Transverse colon (tissue), 4 donors: ENCODE data around the gene TOR1A. TPM values are rescaled to one million over a fixed set of nuclear protein-coding genes. Genes with fewer than 3 reads are reported as not detected.

Experiments used
- DNase-seq: peaks from one replicate; pipeline ENCODE4 v3.0.0-alpha.2; 2019
- H3K27ac ChIP-seq, 4 donors: fragments of 200-600 bp; sonication (generic); 2 replicates each; pipeline ENCODE4 v1.5.1; 2016 to 2018; ENCODE audit warnings: inconsistent platforms in 4 of 4
- H3K27me3 ChIP-seq: fragments of 200-600 bp; sonication (generic); 2 replicates; pipeline ENCODE4 v1.5.1; 2017; ENCODE audit warnings: inconsistent platforms
- H3K36me3 ChIP-seq, 4 donors: fragments of 200-600 bp; sonication (generic); 2 replicates each; pipeline ENCODE4 v1.5.1; 2017 to 2019; ENCODE audit warnings: inconsistent platforms in 4 of 4
- H3K4me1 ChIP-seq, 4 donors: fragments of 200-600 bp; sonication (generic); 2 replicates each; pipeline ENCODE4 v1.5.1; 2017 to 2020; ENCODE audit warnings: inconsistent platforms in 4 of 4
- H3K4me3 ChIP-seq, 4 donors: fragments of 200-600 bp; sonication (generic); 1 replicate in 1 of 4; 2 replicates in 3 of 4; pipeline versions ENCODE4 v1.5.1 to v1.6.1; 2017 to 2019; ENCODE audit warnings: inconsistent platforms in 4 of 4
- H3K9me3 ChIP-seq, 2 donors: fragments of 200-600 bp; sonication (generic); 2 replicates each; pipeline ENCODE4 v1.5.1; 2017 to 2019; ENCODE audit warnings: inconsistent platforms in 2 of 2
- EP300 ChIP-seq: sonication (generic); formaldehyde crosslinking; IDR thresholded peaks from one replicate; pipeline ENCODE4 v1.6.1; 2017; ENCODE audit warnings: antibody characterized with exemption, low read depth
- POLR2A ChIP-seq: fragments of 450-650 bp; IDR thresholded peaks from one replicate; pipeline ENCODE4 v1.6.1; 2016; ENCODE audit warnings: antibody characterized with exemption, mild to moderate bottlenecking, moderate library complexity
- POLR2AphosphoS5 ChIP-seq, 3 donors: sonication (generic); formaldehyde crosslinking; IDR thresholded peaks; one replicate each; pipeline ENCODE4 v1.6.1; 2016; ENCODE audit warnings: antibody characterized with exemption in 3 of 3
- WGBS, 2 donors: methylation state at CpG; one replicate each; pipeline ENCODE4 v1.1.5; 2018; ENCODE audit warnings: low coverage in 1 of 2; 5-methylcytosine and 5-hydroxymethylcytosine counted together
- in situ Hi-C, 4 donors: fragments of 200-750 bp; cut with MboI; loops; one replicate each; pipeline versions ENCODE4 v1.15.0 to v1.15.1; 2017; ENCODE audit warnings: low sequenced_read_pairs in 3 of 4, low pct_ligation_motif_present in 1 of 4, low pct_unique_long_range_greater_than_20kb in 1 of 4
- intact Hi-C: fragments of 100-400 bp; cut with DNase I; formaldehyde crosslinking; loops from one replicate; pipeline ENCODE4 v1.15.1; 2023; ENCODE audit warnings: low total_unique reads
- total RNA-seq, 4 donors: library from RNA; depleted of rRNA; stranded (reverse); fragments of >200 nt; gene quantifications; one replicate each; pipeline ENCODE4 v1.1.0, GENCODE V29; 2016
- TF ChIP-seq, protein P1 (sequence below), 5 experiments: fragments of 200-600 bp in 3 of 5; fragments of 450-650 bp in 2 of 5; sonication (generic) in 3 of 5; IDR thresholded peaks; 1 replicate in 2 of 5; 2 replicates in 3 of 5; pipeline ENCODE4 v1.5.1; 2016 to 2017; ENCODE audit warnings: antibody characterized with exemption in 5 of 5, inconsistent platforms in 3 of 5, mild to moderate bottlenecking in 2 of 5, moderate library complexity in 1 of 5

Gene TOR1A
- total RNA-seq, 4 donors from 2014 or later = 6.2 to 47.0 (median 40.0) TPM

DNA sequence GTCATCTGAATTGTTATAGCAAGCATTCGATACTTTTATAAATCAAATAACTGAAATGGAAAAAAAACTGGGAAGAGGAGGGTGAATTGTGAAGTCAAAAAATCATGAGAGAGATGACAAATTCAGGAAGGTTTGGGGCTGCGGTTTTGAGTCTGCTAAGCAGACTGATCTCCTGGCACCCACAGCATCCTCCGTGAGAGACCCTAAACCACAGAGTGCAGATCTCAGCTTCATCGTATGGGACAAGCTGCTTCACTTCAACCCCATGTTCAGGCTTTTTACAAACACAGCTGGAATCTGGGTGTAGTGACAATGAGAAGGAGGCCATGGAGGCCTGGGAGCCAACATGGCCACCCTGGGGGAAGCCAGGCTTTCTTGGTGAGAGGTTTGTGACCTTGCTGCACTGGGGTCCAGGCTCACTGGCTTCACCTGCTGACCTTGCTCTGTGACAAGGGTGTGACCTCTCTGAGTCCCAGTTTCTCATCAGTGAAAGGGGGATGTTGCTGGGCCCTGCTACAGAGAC, 30.7 kb upstream of the TOR1A start:
- TF ChIP-seq POLR2AphosphoS5 (IDR thresholded peaks at IDR 0.05) (no peak), EP300 (no peak), POLR2A (no peak)
- TF ChIP-seq, protein P1, sequence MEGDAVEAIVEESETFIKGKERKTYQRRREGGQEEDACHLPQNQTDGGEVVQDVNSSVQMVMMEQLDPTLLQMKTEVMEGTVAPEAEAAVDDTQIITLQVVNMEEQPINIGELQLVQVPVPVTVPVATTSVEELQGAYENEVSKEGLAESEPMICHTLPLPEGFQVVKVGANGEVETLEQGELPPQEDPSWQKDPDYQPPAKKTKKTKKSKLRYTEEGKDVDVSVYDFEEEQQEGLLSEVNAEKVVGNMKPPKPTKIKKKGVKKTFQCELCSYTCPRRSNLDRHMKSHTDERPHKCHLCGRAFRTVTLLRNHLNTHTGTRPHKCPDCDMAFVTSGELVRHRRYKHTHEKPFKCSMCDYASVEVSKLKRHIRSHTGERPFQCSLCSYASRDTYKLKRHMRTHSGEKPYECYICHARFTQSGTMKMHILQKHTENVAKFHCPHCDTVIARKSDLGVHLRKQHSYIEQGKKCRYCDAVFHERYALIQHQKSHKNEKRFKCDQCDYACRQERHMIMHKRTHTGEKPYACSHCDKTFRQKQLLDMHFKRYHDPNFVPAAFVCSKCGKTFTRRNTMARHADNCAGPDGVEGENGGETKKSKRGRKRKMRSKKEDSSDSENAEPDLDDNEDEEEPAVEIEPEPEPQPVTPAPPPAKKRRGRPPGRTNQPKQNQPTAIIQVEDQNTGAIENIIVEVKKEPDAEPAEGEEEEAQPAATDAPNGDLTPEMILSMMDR (IDR thresholded peaks at IDR 0.05) = no peak
- no peaks in the 10 kb centered on the region for H3K9me3 ChIP-seq
- in situ Hi-C loops (no loop called here), intact Hi-C loops (no loop called here)
- no peak overlapping the region for H3K4me3 ChIP-seq
- no peaks in the 10 kb centered on the region for H3K4me1 ChIP-seq
- H3K36me3 ChIP-seq = peaks cover 0 to 22% (median 0%) of the 10 kb centered on the region in 4 donors
- DNase-seq = no peak
- H3K27ac ChIP-seq = no peak overlapping the region
- 83 to 96% methylated on average over 4 of the region's 4 CpGs for WGBS, 2 donors
- H3K27me3 ChIP-seq = no peaks in the 10 kb centered on the region

DNA sequence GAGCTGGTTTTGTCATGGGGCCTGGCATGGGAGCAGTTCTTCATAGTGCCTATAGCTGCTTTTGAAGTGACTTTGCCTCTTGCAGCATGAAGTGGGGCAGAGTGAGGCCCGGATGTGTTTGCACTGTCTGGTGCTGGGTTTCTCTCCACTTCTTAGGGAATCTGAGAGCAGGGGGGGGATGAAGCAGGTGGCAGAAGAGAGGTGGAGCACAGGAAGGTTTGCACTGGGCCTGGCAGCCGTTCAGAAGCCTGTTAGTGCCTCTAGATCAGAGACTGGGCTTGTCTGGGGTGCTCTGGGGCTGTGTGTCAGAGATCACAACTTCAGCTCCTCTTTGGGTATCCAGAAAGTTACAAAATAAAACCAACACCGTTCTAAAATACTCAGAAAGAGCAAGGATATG, 29.7 kb upstream of the TOR1A start:
- in situ Hi-C loops (no loop called here), intact Hi-C loops (no loop called here)
- WGBS, 2 donors = 59 to 79% methylated on average over 2 to 3 of the region's 3 CpGs
- TF ChIP-seq POLR2A = no peak
- no peak for TF ChIP-seq POLR2AphosphoS5 (IDR thresholded peaks at IDR 0.05)
- no peak for TF ChIP-seq EP300
- TF ChIP-seq, protein P1 (IDR thresholded peaks at IDR 0.05) = no peak
- Histone ChIP-seq H3K27ac (no peak overlapping the region), H3K4me1 (no peaks in the 10 kb centered on the region), H3K36me3 (peaks cover 0 to 22% (median 0%) of the 10 kb centered on the region in 4 donors), H3K27me3 (no peaks in the 10 kb centered on the region), H3K9me3 (no peaks in the 10 kb centered on the region), H3K4me3 (no peak overlapping the region)
- DNase-seq = no peak

DNA sequence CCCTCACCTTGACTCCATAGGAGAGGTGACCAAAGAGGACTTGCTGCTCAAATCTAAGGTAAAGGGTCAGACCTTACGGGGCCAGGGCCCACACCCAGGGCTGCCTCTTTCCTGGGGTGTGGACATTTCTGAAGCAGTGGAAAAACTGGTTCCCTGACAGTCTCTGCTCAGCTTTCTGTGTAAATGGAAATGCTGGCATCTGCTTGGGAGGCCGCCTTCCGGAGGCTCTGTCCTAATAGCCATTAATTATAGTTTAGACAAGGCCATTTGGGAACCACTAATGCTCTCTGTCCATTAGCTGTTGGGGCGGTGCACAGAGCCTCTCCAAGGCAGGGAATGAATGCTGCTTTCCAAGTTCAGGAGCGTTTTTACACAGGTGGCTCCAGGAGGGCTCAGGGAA, 28.6 kb upstream of the TOR1A start:
- 72% methylated on average over 5 of the region's 5 CpGs; no CpG with 5 or more reads in 1 of the 2 donors for WGBS, 2 donors
- Histone ChIP-seq H3K36me3 (peaks cover 0 to 22% (median 0%) of the 10 kb centered on the region in 4 donors), H3K27me3 (no peaks in the 10 kb centered on the region), H3K4me3 (no peak overlapping the region), H3K27ac (no peak overlapping the region), H3K4me1 (no peaks in the 10 kb centered on the region), H3K9me3 (no peaks in the 10 kb centered on the region)
- TF ChIP-seq POLR2AphosphoS5 (IDR thresholded peaks at IDR 0.05) (no peak), EP300 (no peak), POLR2A (no peak)
- TF ChIP-seq, protein P1 (IDR thresholded peaks at IDR 0.05) = no peak
- DNase-seq = no peak
- intact Hi-C loops (no loop called here), in situ Hi-C loops (no loop called here)

DNA sequence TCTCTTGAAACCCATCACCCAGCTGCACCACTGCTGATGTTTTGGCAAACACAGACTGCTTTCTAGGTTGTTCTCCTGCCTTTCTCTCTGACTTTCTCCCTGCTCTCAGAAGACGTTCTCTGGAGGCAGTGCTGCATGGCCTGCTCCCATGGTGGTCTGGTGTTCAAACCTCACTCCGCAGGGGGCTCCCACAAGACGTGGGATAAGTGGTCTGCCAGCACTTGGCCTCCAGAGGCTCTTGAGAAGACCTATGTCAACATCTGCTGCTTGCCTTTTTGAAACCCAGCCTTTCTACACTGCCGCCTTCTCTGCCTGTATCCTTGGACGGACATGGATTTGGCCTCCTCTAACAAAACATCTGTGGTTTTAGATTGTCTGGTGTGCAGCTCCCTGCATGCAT, 27.9 kb upstream of the TOR1A start:
- H3K27ac ChIP-seq = no peak overlapping the region
- in situ Hi-C loops = no loop called here
- 80 to 86% methylated on average over 2 to 5 of the region's 5 CpGs for WGBS, 2 donors

More for the DNA sequence above, 27.9 kb upstream of the TOR1A start:
- H3K9me3 ChIP-seq = no peaks in the 10 kb centered on the region
- DNase-seq = no peak
- intact Hi-C loops = no loop called here
- H3K36me3 ChIP-seq = peaks cover 0 to 22% (median 0%) of the 10 kb centered on the region in 4 donors
- no peak overlapping the region for H3K4me3 ChIP-seq
- TF ChIP-seq POLR2AphosphoS5 (IDR thresholded peaks at IDR 0.05) (no peak), EP300 (no peak), POLR2A (no peak)
- TF ChIP-seq, protein P1 (IDR thresholded peaks at IDR 0.05) = no peak
- H3K27me3 ChIP-seq = no peaks in the 10 kb centered on the region
- H3K4me1 ChIP-seq = no peaks in the 10 kb centered on the region
